Osteoblast (primary cell): ENCODE measurements around the gene ALDH5A1. TPM values are rescaled to one million over a fixed set of nuclear protein-coding genes. Genes with fewer than 3 reads are reported as not detected.

ENCODE experiments used
- DNase-seq: peaks from one replicate; pipeline ENCODE4 v3.0.0; 2011; ENCODE audit warnings: low spot score, mixed read lengths; ENCODE audit not compliant: insufficient read length; ENCODE audit errors: missing footprints
- H2AFZ ChIP-seq: 2 replicates; pipeline ENCODE4 v1.6.0; 2011; ENCODE audit warnings: mild to moderate bottlenecking, low read length
- H3K27ac ChIP-seq: 2 replicates; pipeline ENCODE4 v1.5.1; 2011; ENCODE audit warnings: mild to moderate bottlenecking, low read depth, low read length, moderate library complexity
- H3K27me3 ChIP-seq: 2 replicates; pipeline ENCODE4 v1.6.0; 2012; ENCODE audit warnings: mild to moderate bottlenecking, control low read depth, inconsistent platforms, low read length, moderate library complexity; ENCODE audit not compliant: insufficient read depth
- H3K36me3 ChIP-seq: 2 replicates; pipeline ENCODE4 v1.5.1; 2011; ENCODE audit warnings: mild to moderate bottlenecking, low read length, control low read depth, moderate library complexity; ENCODE audit not compliant: insufficient read depth
- H3K4me1 ChIP-seq: 2 replicates; pipeline ENCODE4 v1.5.1; 2011; ENCODE audit warnings: mild to moderate bottlenecking, low read length, control low read depth, moderate library complexity; ENCODE audit not compliant: insufficient read depth
- H3K4me2 ChIP-seq: 2 replicates; pipeline ENCODE4 v1.6.0; 2011; ENCODE audit warnings: mild to moderate bottlenecking, low read length; ENCODE audit not compliant: insufficient read depth
- H3K4me3 ChIP-seq: fragments of 200-600 bp; sonication (generic); 3 replicates; pipeline ENCODE4 v1.5.1; 2012; ENCODE audit warnings: mild to moderate bottlenecking, low read length, inconsistent platforms; ENCODE audit not compliant: insufficient read depth
- H3K79me2 ChIP-seq: 2 replicates; pipeline ENCODE4 v1.6.0; 2012; ENCODE audit warnings: mild to moderate bottlenecking, low read length, control low read depth, inconsistent platforms; ENCODE audit not compliant: insufficient read depth
- H3K9me3 ChIP-seq: 2 replicates; pipeline ENCODE4 v1.5.1; 2011; ENCODE audit warnings: low read depth, low read length, control low read depth
- H4K20me1 ChIP-seq: 2 replicates; pipeline ENCODE4 v1.6.0; 2012; ENCODE audit warnings: mild to moderate bottlenecking, low read length, control low read depth; ENCODE audit not compliant: insufficient read depth
- CTCF ChIP-seq: IDR thresholded peaks from 2 replicates; pipeline ENCODE4 v1.5.1; 2011; ENCODE audit warnings: mild to moderate bottlenecking, low read depth, low read length, moderate library complexity; ENCODE audit errors: extremely low read depth
- total RNA-seq: library from RNA; depleted of rRNA; stranded (reverse); fragments of >200 nt; gene quantifications from 2 replicates; pipeline ENCODE4 v1.2.3, GENCODE V29; 2012

Gene ALDH5A1
- total RNA-seq, 1 donor = 2.2 TPM

- Histone ChIP-seq H3K27me3 (peaks cover 3% of the 10 kb centered on the region), H3K9me3 (no peaks in the 10 kb centered on the region), H3K27ac (no peak overlapping the region), H2AFZ (no peak overlapping the region), H3K79me2 (no peaks in the 10 kb centered on the region), H3K4me3 (no peak overlapping the region), H3K36me3 (no peaks in the 10 kb centered on the region), H3K4me1 (no peaks in the 10 kb centered on the region), H3K4me2 (no peak overlapping the region), H4K20me1 (no peaks in the 10 kb centered on the region)
- DNase-seq = no peak
- TF ChIP-seq CTCF = no peak
Measured at GRCh38 chr6:24545691-24546090, 50.9 kb downstream of the ALDH5A1 start.

GRCh38 chr6:24546439-24546838 is 51.7 kb downstream of the ALDH5A1 start:
- peaks cover 3% of the 10 kb centered on the region for H3K27me3 ChIP-seq
- H4K20me1 ChIP-seq = no peaks in the 10 kb centered on the region
- H3K4me2 ChIP-seq = no peak overlapping the region
- no peak for DNase-seq
- H3K4me1 ChIP-seq = no peaks in the 10 kb centered on the region
- H3K27ac ChIP-seq = no peak overlapping the region
- H3K4me3 ChIP-seq = no peak overlapping the region
- no peaks in the 10 kb centered on the region for H3K36me3 ChIP-seq
- no peak overlapping the region for H2AFZ ChIP-seq
- H3K79me2 ChIP-seq = no peaks in the 10 kb centered on the region
- no peaks in the 10 kb centered on the region for H3K9me3 ChIP-seq
- TF ChIP-seq CTCF = no peak

- Histone ChIP-seq H2AFZ (no peak overlapping the region), H3K4me1 (no peaks in the 10 kb centered on the region), H3K4me3 (no peak overlapping the region), H4K20me1 (no peaks in the 10 kb centered on the region), H3K4me2 (no peak overlapping the region), H3K27ac (no peak overlapping the region), H3K36me3 (no peaks in the 10 kb centered on the region), H3K27me3 (peaks cover 3% of the 10 kb centered on the region), H3K9me3 (no peaks in the 10 kb centered on the region), H3K79me2 (no peaks in the 10 kb centered on the region)
- TF ChIP-seq CTCF = no peak
- no peak for DNase-seq
Measured at GRCh38 chr6:24547243-24547642, 52.5 kb downstream of the ALDH5A1 start.

GRCh38 chr6:24549158-24549557 is 54.4 kb downstream of the ALDH5A1 start:
- TF ChIP-seq CTCF = no peak
- H3K9me3 ChIP-seq = no peaks in the 10 kb centered on the region
- DNase-seq = no peak
- H3K27me3 ChIP-seq = peaks cover 3% of the 10 kb centered on the region
- no peak overlapping the region for H3K4me3 ChIP-seq
- H3K4me2 ChIP-seq = no peak overlapping the region
- no peak overlapping the region for H3K27ac ChIP-seq
- no peaks in the 10 kb centered on the region for H3K4me1 ChIP-seq
- no peaks in the 10 kb centered on the region for H3K79me2 ChIP-seq
- no peak overlapping the region for H2AFZ ChIP-seq
- no peaks in the 10 kb centered on the region for H4K20me1 ChIP-seq
- H3K36me3 ChIP-seq = no peaks in the 10 kb centered on the region
